Measurements from ENCODE around the gene ARL14EP.

ARL14EP gene

GRCh38 chr11:30322826-30323710 is at the start of gene ARL14EP:
ARL14EP (plus strand) TSS chr11:30323104; CDS start chr11:30330949, 7,845 bp downstream.
- peak; percentile 69 to 77 for DNase-seq (ENCODE audit: low read depth in 2 of 2)

GRCh38 chr11:30277176-30277575 is 45.7 kb upstream of the ARL14EP start:
- no peak for DNase-seq (ENCODE audit: low read depth in 2 of 2)

DNA sequence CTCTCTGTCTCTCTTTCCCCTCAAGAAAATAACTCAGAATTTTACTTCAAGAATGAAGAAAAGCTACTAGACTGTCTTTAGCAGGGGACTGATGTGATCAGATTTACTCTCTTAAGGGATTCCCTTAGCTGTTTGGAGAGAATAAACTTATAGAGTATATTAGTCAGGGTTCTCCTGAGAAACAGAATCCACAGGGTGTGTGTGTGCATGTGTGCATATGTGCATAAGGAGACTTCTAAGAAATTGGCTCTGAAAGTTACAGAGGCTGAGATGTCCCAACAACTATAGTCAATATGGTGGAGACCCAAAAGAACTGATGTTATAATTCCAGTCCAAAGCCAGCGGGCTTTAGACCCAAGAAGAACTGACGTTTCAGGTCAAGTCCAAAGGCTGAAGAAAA is 43.1 kb upstream of the ARL14EP start:
- no peak for DNase-seq (ENCODE audit: low read depth in 2 of 2)

GRCh38 chr11:30281476-30282288 is 41.2 kb upstream of the ARL14EP start:
- no peak for DNase-seq (ENCODE audit: low read depth in 2 of 2)

- DNase-seq (ENCODE audit: low read depth in 2 of 2): no peak
Measured at GRCh38 chr11:30282289-30282631, 40.6 kb upstream of the ARL14EP start.

- no peak for DNase-seq (ENCODE audit: low read depth in 2 of 2)
Measured at GRCh38 chr11:30284836-30285235, 38.1 kb upstream of the ARL14EP start.

GRCh38 chr11:30285416-30286121 is 37.3 kb upstream of the ARL14EP start:
- DNase-seq (ENCODE audit: low read depth in 2 of 2): no peak

- no peak for DNase-seq (ENCODE audit: low read depth in 2 of 2)
Measured at GRCh38 chr11:30291331-30291730, 31.6 kb upstream of the ARL14EP start.

GRCh38 chr11:30292545-30292944 is 30.4 kb upstream of the ARL14EP start:
- DNase-seq (ENCODE audit: low read depth in 2 of 2): no peak

GRCh38 chr11:30295178-30295885 is 27.6 kb upstream of the ARL14EP start:
- no peak for DNase-seq (ENCODE audit: low read depth in 2 of 2)

- DNase-seq (ENCODE audit: low read depth in 2 of 2): no peak
Measured at GRCh38 chr11:30304620-30305019, 18.3 kb upstream of the ARL14EP start.

DNA sequence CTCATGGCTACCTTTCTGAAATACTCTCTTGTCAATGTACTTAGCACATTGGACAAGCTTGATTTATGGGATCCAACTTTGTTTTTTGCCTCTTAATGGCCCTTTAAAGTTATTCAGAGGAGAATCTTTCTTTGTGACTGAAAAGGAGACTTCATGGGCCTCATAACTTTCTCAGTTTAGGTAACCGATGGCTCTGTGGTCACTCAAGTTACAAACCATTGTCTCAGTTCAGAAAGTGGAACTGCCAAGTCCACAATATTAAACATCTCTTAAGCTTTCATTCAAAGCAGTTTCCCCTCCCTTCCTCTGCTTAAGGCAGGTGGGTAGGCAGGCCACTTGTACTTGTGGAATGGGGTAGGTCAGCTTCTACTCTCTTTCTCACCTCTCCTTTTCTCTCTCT is 12.3 kb upstream of the ARL14EP start:
- no peak for DNase-seq (ENCODE audit: low read depth in 2 of 2)

- no peak for DNase-seq (ENCODE audit: low read depth in 2 of 2)
Measured at GRCh38 chr11:30311189-30311588, 11.7 kb upstream of the ARL14EP start.

- no peak for DNase-seq (ENCODE audit: low read depth in 2 of 2)
Measured at GRCh38 chr11:30312243-30312642, 10.7 kb upstream of the ARL14EP start.

DNA sequence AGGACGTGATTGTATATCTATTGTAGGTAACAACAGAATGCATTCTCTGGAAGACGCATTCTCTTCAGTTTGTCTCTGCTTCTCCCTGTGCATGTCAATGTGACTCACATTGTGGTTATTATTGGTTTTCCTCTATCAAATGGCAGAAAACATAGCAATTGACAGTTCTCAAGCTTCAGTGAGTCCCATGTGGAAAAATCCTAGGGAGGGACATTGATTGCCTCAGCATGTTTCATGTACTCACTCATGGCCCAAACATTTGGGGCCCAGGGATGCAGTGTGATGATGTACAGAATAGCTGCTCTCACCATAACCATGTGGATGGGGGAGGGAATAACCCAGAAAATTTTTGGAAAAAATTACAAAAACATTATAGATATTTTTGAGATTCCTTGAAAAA is 9.3 kb upstream of the ARL14EP start:
- DNase-seq (ENCODE audit: low read depth in 2 of 2): no peak

GRCh38 chr11:30314625-30315024 is 8.3 kb upstream of the ARL14EP start:
- DNase-seq (ENCODE audit: low read depth in 2 of 2): no peak

GRCh38 chr11:30316237-30316636 is 6.7 kb upstream of the ARL14EP start:
- DNase-seq (ENCODE audit: low read depth in 2 of 2): no peak

GRCh38 chr11:30317030-30317429 is 5.9 kb upstream of the ARL14EP start:
- DNase-seq (ENCODE audit: low read depth in 2 of 2): no peak

DNA sequence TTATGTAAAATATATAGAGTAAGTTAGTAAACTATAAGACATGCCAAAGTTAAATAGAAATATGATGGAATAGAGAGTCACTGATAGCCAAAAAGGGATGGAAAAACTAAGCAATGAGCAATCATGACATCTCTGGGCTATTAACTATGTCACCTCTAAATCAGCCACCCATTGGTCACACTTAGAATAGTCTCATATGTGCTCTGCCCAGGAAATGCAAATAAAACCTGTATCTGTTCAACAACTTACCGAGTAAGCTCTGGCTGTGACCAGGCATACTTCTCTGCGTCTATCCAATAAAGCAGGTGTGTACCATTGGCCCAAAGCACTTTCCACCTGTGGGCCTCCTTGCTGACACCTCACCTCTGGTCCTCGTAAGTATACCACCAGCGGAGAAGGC is 1.6 kb upstream of the ARL14EP start:
- DNase-seq (ENCODE audit: low read depth in 2 of 2): no peak

DNA sequence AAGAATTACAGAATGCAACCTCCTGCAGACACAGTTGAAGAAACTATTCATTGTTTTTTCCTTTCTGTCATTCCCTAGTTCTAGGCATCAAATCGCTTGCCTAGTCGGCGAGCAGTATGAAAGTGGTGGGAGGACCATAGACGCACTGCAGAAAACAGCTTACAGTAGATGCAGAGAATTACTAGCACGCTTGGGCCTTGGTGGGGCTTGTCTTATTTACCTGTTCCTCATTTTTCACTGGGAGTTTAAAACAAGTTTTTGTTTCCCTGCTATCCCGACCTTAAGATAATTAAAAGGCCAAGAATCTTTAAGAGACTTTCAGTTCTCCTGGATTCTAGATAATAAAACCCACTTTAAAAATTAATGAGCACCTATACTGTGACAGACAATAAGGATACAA is 713 bp upstream of the ARL14EP start:
- no peak for DNase-seq (ENCODE audit: low read depth in 2 of 2)

DNA sequence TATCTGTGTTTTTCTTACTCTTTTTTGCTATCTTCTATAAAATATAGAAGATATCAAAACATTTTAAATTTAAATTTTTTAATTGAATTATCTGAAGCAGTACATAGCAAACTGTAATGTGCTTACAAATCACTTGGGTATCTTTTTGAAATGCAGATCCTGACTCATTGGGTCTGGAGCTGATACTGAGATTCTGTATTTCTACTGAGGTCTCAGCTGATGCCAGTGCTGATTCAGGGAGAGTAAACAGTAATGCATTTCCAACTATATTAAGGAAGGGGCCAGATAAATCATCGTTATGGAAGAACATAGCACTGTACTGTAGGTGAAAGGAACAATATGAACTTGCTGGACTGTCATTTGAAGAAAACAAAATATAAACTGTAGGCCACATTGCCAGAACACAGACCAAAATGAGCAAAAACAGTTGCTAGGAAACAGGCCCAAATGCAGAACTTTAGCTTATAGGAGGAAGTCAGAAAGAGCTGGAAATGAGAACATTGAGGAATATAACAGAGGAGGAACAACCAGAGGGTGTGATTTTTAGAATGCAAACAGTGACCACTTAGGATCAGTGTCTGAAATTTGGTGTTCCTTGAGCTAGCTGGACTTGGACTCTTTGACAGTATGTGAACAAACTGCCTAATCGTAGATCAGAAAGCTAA is 3.3 kb downstream of the ARL14EP start:
- no peak for DNase-seq (ENCODE audit: low read depth in 2 of 2)

All from stimulated activated CD4-positive, alpha-beta T cell treated with anti-CD3 and anti-CD28 coated beads, Interleukin-1b, Interleukin-23, amount 100 ng/mL, for 1 hour (primary cell).